GM19455 (cell line): ENCODE measurements around the gene NTSR2.

Experiments
- ATAC-seq: cut with Tn5 transposase; IDR thresholded peaks from one replicate; pipeline ENCODE4 v1.9.1; 2021; ENCODE audit not compliant: unreplicated experiment

NTSR2 gene

GRCh38 chr2:11630855-11631254 lies 39.1 kb downstream of the NTSR2 start:
- no peak for ATAC-seq

- no peak for ATAC-seq
These were observed 40.1 kb downstream of the NTSR2 start for GRCh38 chr2:11629851-11630250.

- ATAC-seq: no peak
These were observed 40.8 kb downstream of the NTSR2 start for GRCh38 chr2:11629215-11629614.

- ATAC-seq: no peak
These were observed 41.3 kb downstream of the NTSR2 start for GRCh38 chr2:11628675-11629074.

GRCh38 chr2:11625671-11626070 lies 44.3 kb downstream of the NTSR2 start:
- ATAC-seq: no peak

GRCh38 chr2:11624893-11625292 lies 45.1 kb downstream of the NTSR2 start:
- no peak for ATAC-seq

GRCh38 chr2:11622611-11623010 lies 47.4 kb downstream of the NTSR2 start:
- no peak for ATAC-seq

- ATAC-seq: no peak
These were observed 48.6 kb downstream of the NTSR2 start for GRCh38 chr2:11621410-11621809.

GRCh38 chr2:11618708-11619062 lies 51.3 kb downstream of the NTSR2 start:
- ATAC-seq: no peak

- no peak for ATAC-seq
These were observed 51.8 kb downstream of the NTSR2 start for GRCh38 chr2:11617984-11618707.

GRCh38 chr2:11617527-11617926 lies 52.5 kb downstream of the NTSR2 start:
- no peak for ATAC-seq

GRCh38 chr2:11616851-11617415 lies 53.1 kb downstream of the NTSR2 start:
- ATAC-seq: no peak

GRCh38 chr2:11616097-11616687 lies 53.8 kb downstream of the NTSR2 start:
- ATAC-seq: no peak

- no peak for ATAC-seq
These were observed 54.8 kb downstream of the NTSR2 start for GRCh38 chr2:11615209-11615608.

- no peak for ATAC-seq
These were observed 56.7 kb downstream of the NTSR2 start for GRCh38 chr2:11613297-11613696.

GRCh38 chr2:11612553-11613215 lies 57.3 kb downstream of the NTSR2 start:
- ATAC-seq: no peak

GRCh38 chr2:11611251-11611650 lies 58.7 kb downstream of the NTSR2 start:
- ATAC-seq: no peak

GRCh38 chr2:11610624-11611242 lies 59.3 kb downstream of the NTSR2 start:
- ATAC-seq: no peak
